NCI-H2107 (cell line): ENCODE data around the gene MGMT.

ENCODE experiments used
- DNase-seq: peaks from one replicate; lab custom pipeline; 2025; lab: John Stamatoyannopoulos, UW

MGMT gene

DNA sequence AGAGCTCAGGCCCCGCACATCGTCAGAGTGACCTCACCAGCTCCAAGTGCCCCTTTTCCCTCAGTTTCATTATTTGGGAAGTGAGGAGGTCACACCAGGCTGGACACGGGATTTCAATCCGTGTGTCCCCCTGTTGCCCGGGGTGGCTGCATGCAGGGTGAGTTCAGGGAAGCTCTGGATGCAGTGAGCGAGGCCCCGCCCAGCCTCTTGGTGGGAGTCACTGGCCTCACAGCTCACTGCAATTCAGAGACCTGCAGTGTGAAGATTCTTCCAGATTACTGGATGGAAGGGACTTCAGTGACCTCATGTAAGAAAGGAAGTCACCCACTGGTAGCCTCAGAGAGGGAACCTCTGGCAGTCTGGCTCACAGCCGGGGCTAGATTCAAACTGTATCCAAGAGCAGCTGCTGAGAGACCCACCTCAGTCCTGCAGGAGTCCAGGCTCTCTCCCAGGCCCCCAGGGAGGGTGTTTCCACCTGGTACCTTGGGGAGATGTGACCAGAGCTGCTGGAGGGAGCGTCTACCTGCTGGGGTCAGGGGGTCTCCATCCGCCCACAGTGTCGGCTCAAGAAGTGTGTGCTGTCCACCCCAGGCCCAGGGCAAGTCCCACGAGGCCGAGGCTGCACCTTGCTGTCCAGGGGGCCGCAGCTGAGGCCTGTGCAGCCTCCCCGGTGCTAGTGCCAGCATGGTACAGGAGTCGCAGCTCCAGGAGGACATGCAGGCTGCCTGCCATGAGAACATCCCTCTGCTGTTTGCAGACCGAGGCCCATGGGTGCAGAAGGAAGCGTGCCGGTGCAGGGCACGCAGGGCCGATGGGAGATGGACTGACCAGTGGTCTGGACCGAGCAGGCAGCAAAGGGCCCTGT is 54.4 kb downstream of the MGMT start:
- DNase-seq, result no peak

DNA sequence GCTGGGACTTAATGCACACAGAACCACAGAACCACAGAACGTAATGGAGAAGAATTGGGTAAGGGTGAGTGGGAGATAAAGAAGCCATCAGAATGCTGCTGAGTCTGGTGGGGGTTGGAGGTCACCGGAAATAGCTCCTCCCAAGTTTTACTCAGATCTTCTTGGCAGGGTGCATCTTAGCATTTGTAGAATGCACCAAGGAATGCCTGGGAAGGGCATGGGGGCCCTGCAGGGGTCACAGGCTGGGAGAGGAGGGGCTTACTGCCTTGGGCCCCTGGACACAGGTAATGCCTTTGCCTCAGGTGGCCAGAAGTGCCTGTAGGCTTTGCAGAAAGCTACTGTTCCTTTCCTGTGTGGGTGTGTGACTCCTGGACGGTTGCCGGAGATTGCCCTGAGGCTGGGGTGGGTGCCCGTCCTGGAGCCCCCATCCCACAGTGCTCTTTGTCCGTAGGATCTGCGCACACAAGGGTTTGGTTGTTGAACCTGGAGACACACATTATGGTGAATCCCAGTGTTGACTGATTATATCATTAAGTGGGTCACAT is 55.1 kb downstream of the MGMT start:
- DNase-seq, result no peak

DNA sequence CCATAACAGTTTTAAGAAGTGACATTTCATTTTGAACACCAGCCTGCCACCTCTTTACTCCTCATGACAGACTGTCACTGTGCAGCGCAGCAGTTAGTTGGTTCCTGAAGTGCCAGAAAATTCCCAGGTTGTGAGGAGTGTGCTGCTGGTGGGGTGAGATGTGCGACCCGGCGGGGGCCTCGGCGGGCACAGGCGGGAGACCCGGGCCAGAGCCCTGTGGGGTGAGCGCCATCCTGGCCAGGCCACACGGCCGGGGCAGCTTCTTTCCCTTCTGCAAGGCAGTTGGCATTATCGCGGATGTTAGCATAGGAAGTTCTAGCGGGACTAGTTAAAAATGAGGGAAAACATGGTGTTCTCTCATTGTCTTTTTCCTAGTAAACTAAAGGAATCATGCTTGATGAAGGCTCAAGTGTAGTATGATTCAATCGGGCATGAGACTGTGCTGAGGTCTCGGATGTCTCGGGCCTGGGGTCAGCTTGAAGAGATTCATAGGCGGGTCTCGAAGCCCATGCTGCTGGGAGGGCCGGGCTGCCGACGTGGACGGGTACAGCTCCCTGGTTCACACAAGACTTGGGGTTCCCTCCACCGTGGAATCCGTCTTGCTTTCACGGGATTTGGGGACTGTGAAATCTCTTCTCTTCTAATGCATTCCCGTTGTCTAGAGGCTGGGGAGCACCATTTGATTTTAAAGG is 56.1 kb downstream of the MGMT start:
- DNase-seq, result no peak

DNA sequence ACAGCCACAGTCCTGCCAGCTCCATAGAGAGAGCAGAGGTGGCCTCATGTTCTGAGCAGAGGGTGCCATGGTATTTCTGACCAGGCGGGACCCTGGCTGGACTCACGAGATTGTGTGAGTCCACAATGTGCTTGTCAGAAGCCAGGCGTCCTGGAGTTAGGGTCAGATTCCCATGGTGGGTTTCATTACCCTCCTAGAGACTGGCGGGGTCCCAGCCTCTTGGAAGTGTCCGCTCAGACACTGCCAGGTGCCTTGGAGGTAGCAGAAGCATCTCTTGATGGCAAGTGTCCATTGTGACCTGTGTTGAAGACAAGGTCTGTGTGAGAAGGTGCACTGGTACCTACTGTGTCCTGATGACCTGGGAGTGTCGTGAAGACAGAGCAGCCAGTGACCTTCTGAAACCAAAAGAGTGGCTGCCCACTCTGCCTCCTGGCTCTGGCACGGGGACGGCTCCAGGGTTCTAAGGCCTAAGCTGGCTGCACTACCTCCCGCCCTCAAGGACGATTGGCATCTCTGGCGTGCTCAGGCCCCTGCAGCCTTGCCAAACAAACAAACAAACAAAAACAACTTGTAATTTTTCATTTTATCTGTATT is 56.8 kb downstream of the MGMT start:
- DNase-seq, result no peak

DNA sequence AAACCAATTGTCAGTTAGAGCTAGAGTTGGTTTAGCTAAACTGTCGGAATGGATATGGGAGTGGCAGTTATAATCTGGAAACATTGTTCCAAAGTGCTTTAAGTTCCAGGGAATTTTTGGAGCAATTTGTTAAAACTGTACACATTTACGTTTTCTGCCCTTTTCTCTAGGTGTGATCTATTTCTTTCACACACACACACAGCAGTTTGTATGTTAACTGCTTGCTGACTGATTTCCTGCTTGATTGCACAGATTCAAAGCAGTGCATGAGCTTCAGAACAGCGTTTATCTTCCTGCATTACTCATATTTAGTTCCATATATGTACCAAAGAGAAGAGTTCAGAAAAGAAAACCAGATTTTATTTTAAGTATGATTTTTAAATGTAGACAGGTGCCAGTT is 57.9 kb downstream of the MGMT start:
- no peak for DNase-seq

DNA sequence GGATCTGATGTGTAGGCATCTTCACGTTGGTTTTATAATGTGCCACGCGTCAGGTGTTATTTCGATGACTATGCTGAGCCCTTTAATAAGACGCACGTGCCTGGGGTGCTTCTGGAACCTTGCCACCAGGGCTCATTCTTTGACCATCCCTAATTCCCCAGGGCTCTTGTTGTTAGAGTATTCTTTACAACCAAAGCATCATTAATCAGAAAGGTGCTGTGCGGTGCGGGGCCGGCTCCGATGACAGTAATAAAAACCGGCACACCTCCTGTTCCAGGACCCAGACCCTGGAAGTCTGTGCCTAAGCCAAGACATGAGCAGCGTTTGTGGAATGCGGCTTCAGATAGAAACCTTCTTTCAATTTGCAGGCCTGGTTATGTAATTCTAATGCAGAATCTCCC is 58.4 kb downstream of the MGMT start:
- DNase-seq, result no peak

DNA sequence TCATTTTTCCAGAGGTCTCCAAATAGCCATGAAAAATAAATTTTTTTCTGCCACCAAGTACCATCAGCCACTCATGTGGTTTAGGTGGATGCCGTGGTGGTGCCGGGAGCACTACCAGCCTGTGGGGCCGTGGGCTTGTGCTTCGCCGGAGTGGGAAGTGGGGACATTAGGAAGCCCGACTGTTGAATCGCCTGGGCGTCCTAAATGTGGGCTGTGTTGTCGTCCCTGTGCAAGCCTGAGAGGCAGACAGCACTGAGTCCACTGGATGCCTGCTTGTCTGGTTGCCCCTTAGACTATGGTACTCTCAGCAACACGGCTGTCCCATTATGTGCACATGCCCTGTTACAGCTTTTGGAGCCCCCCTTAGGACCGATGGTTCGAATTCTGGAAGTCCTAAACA is 59.9 kb downstream of the MGMT start:
- no peak for DNase-seq

DNA sequence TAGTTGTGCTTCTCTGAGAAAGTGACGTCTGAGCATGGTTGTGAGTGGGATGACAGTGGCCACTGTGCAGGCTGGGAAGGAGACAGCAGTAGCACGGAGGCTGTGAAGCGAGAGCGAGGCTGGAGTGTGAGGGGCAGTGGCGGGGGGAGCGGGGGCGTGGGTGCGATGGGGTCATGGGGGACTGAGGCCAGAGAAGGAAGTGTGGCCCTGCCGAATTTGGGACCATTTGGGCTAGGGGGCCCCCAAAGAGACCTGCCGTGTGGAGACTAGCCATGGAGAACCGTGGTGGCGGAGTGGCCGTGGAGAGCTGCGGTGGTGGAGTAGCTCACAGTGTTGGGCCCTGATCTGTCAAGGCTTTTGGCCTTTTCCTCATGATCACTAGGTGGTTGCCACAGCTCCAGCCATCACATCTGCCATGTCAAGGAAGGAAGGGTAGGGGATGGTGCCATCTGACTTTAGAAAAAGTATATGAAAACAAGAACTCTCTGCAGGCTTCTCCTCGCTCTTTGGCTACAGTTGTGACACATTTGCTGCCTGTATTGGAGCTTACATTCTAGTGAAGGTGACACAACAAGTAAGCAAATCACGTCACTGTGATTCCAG is 61.4 kb downstream of the MGMT start:
- DNase-seq, result no peak

DNA sequence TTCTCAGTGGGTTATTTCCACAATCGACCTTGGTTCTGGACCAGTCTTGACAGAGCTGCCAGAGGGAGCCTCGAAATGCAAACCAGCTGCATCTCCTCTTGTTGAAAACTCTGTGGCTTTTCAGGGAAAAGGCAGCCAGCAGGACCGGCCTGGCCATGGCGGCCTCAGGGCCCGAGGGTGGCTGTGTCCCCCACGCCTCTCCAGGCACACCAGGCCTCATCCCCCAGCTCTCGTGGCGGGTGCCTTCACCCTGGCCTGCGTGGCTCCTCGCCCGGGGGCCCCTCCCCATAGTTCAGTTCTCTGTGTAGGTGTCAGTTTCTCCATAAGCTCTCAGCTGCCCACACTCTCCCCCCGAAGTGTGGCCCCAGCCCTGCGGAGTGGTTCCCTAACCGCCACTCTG is 63.5 kb downstream of the MGMT start:
- no peak for DNase-seq

DNA sequence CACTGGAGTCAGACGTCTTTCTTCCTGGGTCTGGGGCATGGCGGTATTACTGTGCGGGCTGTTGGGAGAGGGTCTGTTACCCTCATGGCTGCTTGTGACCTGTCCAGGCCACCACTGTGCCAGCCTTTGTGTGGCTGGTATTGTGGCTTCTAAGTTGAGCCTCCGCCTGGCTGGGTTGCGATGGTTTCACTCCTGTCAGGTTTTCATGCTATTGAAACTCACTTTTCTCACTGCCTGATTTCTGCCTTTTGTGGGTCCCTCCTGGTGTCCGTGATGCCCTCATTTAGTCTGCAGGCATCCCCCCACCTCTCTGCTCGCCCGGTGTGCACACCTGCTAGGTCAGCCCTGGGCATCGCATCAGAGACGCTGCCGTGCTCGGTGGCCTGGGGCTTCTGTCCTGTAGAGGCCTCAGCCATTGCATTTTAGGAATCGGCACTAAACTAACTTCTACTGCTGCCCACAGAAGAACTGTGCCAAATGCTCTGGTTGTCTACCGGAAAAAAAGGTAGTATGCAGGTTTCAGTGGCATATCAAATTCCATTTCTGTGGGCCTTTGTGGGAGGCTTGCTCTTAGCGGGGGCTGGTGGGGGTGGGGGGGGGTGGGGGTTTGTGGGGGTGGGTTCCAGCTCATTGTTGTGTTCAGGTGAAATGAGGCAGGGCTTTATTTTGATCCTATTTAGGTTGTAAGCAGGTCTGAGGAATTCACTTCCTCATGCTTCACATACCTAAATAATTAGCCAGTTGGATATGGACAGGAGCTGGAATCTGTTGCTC is 64.3 kb downstream of the MGMT start:
- no peak for DNase-seq

DNA sequence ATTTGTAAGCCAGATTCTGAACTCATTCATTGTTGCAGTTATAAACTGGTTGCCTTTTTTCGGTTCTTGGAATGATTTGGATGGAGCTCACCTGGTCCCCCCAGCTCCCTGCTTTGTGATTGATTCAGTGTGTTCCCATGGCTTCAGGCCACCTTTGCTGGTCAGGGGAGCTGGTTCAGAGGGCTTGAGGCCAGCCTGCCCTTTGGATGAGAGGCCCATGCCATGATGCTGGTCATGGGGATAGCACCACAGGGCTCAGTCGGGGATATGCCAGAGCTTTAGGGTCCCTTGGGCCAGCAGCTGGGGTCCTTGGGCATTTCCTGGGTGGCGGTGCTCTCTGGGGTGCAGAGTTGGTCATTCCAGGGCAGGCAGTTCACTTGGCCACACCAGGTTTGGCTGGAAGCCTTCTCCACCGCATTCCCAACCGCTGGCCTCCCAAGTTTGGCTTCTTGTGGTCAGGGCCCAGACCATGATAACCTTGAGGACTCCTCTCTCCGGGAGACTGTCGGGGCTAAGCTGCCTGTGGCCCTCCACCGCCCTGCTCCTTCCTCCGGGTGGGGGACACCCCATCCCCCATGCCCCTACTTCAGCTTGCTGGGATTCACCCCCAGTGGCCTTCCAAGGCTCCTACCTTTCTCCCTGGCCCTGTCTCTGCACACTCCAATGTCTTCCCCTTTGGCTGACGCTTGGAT is 65.1 kb downstream of the MGMT start:
- DNase-seq, result no peak

DNA sequence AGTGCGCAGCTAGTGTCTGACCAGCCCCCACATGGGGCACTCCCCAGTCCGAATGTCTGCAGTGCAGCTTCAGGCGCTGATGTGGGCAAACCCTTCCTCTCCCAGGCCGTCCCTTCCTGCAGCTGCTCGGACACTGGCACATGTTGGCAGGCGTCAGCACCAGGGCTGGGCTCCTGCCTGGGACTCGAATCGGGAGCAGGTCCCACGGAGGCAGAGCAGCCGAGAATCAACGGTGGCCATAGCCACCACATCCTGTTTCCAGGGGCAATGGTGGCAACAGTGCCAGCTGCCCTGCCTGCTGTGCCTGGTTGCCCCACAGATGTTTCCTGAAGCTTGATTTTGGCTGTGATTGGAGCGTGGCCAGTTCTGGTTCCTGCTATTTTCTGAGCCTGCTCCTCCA is 65.8 kb downstream of the MGMT start:
- DNase-seq, result no peak

DNA sequence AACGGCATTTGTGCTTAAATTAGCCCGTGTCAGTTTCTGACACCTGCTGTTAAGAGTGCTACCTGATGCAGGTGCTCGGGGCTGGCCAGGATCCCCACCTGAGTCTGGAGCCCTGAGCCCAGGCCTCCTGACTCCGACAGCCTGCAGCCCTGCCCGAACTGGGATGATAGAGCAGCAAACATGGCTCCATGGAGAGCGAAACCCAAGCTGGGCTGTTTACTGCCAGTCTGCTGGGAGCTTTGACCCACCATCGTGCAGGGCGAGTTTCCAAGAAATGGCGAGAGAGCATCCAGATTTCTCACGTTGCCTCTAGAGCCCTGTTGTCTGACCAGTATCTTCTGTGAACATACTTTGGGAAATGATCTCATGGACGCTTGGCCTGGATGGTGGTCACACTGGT is 66.2 kb downstream of the MGMT start:
- no peak for DNase-seq

DNA sequence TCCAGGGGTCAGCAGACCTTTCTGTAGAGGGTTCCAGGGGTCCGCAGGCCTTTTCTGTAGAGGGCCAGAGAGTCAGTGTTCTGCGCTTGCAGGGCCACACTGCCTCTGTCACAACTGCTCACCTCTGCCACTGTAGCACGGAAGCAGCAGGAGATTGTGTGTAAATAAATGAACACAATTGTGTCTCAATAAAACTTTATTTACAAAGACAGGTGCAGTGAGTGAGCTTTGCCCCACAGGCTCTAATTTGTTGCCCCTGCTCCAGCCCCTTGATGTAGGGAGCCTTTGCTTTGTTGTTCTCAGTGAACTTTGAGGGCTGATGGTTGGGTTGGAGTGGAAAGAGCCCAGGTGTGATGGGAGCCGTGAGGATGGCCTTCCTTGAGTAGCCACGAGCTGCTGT is 67.8 kb downstream of the MGMT start:
- DNase-seq, result no peak

DNA sequence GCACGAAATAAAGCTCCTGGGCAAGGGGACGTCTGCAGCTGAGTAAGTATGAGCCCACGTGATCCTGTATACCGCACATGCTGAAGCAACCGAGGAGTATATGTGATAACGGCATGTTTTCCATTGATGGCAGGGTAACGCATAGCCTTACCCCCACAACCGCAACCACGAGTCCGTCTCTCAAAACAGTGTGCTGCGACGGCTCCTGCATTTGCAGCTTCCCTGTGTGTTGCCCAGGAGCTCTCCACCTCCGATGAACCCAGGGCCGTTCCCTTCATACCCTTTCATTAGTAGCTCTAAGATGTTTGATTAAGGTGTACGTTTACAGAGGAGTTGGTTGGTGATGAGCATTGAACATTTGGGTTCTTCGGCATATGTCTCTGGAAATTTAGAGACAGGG is 69.3 kb downstream of the MGMT start:
- no peak for DNase-seq

DNA sequence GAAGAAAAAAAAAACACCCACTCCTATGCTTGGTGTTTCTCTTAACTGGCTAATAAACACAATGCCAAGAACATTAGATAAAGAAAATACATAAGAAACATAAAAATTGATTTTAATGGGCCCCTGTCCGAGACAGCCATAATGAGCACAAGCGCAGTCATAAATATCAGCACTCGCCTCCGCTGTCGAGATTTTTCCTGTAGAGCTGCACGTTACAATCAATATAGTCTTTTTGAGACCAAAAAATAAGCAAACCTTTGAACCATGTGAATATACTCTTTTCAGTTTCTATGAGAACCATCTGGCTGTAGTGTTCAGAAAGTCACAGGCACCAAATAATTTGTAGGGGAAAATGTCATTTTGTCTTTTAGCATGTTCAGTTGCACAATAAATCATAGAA is 70.1 kb downstream of the MGMT start:
- DNase-seq, result no peak

DNA sequence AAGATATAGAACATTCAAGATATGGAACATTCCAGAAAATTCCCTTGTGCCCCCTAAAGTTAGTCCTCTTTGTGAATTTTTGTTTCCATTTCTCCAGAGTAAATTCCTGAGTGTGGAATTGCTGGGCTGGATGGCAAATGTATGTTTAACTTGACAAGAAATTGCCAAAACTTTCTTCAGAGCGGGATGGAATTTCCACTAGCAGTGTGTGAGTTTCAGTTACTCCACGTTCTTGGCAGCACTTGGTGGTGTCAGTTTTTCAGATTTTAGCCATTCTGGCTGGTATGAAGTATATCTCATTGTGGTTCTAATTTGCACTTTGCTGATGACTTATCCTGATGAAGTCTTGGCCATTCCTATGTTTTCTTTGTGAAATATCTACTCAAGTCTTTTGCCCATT is 71.2 kb downstream of the MGMT start:
- no peak for DNase-seq

DNA sequence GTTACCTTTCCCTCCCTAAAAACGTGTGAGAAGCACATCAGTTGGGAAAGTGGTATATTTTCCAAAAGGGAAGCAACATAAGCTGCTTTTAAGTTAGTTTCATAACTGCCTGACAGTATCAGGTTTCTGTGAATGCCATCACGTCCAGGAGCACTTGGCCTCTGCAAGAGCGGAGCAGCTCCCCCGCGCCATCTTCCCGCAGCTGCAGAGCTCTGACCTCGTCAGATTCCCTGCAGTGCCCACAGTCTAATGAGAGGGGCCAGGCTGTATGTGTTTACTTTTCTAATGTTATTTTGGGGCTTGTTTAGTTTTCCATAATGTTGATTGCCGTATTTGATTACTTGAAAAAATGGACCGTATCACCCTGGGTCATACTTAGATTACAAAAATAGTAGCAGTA is 74.2 kb downstream of the MGMT start:
- no peak for DNase-seq

DNA sequence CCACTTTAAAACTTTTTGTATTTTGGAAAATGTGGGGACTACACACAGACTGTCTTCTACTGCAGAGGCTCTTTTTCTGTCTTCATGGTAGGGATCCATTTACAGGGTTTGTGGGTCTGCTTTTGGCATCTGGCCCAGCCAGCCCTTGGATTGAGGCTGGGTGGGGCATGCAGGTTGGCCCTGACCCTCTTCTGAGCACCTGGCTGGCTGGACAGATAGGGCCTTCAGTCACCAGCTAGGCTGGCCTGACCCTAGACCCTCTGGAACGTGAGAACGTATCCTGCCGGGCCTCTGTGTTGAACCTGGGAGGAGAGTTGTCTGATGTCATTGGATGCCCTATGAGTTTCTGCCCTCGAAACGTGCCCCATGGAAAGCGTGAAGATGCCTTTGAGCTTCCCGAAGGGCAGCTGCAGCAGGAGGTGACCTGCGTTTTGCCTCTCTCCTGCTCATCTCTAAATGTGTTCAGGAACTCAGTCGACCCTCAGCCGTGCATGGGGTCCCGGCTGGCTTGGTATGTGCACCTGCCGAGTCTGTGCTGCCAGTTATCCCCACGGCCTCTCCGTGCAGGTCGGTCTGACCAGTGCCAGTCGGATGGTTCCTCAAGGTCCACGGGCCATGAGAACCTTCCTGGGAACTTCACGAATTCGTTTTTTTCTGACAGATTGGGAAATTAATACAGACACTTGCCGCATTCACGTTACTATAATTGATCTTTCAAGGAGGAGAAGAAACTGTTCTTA is 74.9 kb downstream of the MGMT start:
- DNase-seq, result no peak

DNA sequence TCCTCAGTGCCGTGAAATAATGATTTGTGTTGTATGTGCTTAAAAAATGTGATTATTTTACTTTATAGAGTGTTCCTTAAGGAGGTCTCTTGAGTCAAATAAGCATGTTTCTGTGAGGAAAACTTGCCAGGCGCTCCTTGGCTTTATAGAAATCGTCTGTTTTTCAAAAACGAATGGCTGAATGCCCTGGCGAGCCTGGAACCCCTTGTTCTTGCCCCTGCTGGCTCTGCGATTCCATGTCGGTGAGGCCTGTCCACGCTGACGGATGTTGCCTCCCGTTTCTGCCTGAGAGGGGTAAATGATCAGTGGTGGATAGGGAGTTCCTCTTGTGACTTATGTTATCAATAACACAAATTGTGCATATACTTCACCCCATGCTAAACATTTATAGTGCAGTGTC is 75.5 kb downstream of the MGMT start:
- DNase-seq, result no peak
